NK-92 (cell line): Measurements from ENCODE around the gene CSMD2.

Experiments used
- DNase-seq: peaks from one replicate; lab custom pipeline; 2025; ENCODE audit not compliant: unreplicated experiment; lab: John Stamatoyannopoulos, UW

Gene CSMD2

DNA sequence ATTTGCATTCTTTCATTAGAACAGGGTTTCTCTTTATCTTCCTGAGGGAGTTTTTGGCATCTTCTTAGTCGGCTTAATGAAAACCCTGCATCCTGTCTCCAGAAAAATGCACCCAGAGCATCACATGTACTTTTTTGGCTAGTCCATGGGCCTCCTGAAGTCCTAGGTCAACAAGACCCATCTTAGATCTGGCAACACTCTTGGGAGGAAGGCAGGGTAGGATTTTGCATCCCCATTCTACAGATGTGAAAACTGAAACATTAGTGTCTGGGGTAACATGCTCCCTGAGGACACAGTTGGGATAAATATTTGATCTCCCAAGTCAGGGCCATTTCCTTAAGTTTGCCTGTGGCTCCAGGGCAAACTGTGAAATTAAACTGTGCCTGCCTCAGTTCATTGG is 341.2 kb downstream of the CSMD2 start:
- DNase-seq = no peak

DNA sequence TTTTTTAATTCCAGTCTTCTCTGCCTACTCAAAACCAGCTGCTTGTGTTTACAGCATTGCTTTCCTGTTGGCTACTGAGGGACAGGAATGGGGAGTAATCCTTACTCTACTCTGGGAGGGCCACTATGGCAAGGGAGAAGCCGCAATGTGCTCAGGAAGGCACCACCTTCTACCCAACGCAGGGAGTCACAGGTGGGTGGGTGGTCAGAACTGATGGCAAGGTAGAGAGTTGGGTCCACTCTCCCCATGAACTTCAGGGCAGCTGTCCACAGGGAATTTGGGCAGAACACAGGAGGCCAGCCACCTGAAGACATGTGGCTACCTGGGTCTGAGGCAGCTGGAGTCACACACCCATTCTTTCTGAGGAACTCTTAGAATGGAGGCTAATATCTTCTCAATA is 341.6 kb downstream of the CSMD2 start:
- no peak for DNase-seq

DNA sequence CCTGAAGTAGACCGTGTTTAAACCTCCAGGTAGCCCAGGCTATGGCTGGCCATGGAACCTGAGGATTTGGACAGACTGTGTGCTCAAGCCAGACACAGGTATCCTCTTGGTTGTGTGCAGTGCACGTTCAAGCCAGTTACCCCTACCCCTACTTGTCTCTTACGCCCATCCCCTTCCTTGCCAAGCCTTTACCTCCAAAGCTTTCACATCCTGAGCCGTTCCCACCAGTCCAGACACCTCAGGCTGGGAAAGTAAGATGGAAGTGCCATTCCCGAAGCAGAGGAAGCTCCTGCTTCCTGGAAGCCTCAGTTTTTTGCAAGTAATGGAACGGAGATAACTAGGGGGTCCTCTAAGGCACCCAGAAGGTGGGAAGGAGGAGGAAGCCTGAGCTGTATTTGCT is 342.6 kb downstream of the CSMD2 start:
- DNase-seq = no peak

DNA sequence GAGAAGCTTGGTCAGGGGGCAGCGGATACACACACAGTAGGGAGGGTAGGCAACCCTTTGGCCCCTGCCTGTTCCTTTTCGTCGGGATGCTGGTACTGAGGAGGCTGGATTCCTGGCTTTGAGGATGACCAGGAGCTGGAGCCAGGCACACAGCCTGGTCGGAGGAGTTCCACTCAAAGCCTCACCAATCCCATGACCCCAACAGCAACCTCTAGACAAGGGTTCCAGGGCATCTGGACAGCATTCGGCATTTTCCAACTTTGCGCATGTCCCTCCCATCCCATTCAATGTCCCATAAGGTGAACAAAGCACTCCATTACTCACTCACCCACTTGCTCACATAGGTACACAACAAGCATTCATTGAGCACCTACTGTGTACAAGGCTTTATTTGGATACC is 343.7 kb downstream of the CSMD2 start:
- DNase-seq = no peak

DNA sequence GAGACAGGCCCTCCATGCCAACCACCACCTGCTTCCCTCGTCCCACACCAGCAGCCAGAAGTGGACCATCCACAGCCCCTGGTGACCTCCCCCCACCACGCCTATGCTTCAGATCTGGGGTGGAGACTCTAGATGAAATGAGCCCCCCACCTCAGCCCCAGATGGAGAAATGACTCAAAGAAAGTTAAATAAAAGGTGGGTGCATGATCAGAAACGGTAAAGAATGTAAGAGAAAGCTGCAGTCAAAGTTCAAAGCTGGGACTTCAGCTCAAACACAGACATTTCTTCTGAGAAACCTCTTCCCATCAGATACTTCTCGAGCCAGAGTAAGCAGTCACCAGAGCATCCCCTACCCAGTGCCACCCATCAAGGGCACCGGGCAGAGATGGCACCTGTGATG is 344.2 kb downstream of the CSMD2 start:
- no peak for DNase-seq

DNA sequence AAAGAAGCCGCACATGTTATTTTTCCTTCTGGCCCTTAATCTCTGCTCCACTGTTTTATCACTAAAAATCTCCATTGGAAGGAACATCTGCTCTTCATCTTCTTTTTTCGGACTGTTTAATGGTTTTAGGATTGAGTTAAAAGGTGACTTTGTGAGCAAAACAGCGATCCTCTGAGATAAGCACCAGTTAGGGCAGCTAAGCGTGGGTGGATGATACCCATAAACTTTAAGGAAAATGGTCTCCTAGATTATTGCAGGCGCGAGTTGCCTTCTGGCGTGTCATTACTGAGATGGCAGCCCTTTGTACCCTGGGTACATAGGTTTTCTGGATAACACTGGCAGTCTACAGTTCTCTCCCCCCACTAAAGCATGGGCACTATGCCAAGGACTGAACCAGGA is 345.1 kb downstream of the CSMD2 start:
- no peak for DNase-seq

DNA sequence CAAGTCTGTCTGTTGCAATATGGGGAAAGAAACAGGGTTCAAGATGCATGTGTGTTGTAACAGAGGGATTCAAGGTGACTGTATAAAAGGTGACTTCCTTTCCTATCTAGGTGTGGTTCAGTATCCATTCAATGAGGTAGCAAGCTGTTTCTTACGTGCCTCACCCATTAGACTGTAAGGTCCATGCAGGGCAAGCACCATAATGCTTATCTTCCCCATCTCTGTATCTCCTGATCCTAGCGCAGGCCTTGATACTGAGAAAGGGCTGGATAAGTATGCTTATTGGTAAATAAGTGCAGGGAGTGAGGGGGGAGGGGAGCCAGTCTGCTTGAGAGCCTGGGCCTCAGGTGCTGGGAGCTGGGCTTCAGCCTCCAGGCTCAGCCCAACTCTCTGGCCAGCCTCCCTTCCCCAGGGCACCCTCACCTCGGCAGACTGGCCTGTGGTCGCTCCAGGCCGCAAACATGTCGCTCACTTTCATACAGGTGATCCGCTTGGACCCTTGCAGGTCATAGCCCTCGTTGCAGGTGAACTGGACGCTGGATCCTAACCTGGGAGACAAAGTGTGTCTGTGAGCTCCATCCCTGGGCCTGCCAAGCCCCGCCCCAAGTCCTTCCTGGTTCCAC is 345.6 kb downstream of the CSMD2 start:
- no peak for DNase-seq

DNA sequence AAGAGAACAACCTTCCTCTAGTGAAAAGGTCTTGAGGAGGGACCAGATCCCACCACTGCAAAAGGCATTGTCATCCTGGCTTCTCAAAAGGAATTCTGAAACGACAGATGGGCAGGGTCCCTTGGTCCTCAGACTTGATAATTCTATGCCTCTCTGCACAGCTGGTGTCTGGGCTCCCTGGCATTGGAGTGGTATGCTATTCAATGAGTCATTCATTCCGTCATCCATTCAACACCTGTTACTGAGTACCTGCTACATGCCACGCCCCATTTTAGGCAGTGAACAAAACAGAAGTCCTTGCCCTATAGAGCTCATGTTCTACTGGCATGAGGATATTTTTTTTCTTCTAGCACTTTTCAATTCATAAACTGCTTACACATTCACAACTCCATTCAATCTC is 347.0 kb downstream of the CSMD2 start:
- no peak for DNase-seq

DNA sequence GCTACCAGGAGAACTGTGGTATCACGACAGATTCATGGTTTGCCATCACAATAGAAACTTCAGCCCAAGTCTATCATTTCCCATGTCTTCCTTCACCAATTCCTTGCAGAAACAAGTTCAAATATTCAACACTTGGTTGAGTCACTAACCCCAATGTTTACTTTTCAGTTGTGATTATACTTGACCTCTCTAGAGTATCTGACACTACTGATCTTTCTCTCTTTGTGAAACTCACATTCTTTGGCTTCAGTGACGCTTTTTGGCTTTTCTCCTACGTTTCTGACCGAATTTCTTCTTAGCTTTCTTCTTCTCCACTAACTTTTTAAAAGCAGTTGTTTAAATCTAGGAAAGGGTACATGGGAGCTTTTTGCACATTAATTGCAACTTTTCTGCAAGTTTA is 350.0 kb downstream of the CSMD2 start:
- no peak for DNase-seq

DNA sequence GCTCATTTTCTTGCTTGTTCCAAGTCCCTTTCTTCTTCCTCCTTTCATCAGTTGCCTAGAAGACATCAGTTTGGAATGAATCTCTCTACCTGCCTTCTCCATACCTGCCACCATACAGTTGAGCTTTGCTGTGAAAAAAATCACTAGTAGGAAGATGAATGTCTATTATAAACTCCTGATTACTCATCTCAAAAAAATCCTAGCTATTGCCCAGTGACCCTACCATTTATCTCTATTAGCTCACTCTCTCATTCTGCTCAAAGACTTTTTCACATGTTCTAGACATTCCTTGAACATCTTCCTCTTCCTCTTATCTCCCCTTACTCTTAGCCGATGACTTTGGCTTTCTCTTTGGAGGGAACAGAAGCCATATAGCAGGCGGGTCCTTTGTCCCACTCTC is 350.9 kb downstream of the CSMD2 start:
- no peak for DNase-seq

DNA sequence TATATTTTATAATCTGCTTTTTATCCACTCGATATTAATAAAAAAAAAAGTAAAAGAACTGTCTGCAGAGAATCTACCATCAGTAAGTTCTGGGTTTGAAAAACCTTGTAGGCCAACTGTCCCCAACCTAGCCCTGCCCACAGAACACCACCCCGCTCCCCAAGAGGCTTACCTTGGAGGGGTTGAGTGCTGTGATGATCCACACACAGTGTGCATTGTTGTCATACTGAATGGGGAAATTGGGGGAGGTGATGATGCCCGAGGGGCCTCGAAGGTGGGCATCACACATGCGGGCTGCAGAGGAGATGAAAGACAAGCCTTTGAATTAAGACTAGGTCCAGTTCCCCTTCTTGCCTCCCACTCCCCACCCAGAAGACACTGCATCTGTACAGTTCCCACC is 354.5 kb downstream of the CSMD2 start:
- DNase-seq = no peak

DNA sequence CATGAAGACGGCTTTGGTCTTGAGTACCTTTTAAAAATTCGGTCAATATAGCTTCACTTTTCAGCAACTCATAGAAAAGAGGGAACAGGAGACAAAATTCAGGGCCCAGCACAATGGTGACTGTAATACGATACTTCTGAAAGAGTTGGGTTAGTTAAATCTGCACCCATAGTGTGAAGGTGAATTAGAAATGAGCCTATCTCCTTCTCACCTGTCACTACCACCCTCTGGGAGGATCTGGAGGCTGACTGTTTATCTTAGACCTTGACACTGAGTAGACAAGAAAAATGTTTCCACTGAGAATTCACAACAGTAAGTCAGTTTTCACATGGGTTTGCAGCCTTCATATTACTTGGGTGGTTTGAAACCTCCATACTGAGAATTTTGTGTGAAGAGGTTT is 359.0 kb downstream of the CSMD2 start:
- no peak for DNase-seq

DNA sequence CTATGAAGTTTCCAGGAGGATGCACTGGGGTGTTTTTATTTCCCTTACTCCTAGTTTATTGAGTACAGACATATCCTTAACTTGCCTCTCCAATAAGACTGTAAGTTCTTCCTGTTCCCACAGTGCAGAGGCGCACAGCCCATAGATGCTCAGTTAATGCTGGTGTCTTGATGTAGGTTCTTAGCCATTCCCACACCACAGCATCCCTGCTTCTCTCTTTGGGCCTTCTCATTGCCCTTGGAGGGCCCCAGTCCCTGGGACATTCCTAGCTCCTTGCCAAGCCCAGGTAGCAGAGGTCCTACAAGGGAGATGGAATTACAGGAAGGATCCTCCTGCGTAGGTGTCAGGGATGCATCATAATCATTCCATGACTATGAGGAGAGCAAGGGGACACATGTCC is 362.8 kb downstream of the CSMD2 start:
- no peak for DNase-seq

DNA sequence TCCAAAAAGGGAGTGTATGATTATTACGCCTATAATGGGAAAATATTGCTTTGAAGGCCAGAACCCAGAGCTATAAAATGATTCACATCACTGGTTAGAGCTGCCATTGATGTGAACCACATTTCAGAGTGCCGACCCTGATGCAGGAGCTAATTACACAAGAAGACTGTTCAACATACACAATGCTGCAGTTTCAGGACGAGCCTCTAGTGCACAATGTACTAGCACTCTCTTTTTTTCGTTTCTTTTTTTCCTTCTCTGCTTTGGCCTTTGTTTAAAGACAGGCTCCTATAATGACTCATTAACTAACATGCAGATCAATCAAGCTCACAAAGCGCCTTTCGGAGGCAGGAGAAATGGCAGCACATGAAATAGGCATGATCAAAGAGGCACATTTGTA is 367.2 kb downstream of the CSMD2 start:
- no peak for DNase-seq

DNA sequence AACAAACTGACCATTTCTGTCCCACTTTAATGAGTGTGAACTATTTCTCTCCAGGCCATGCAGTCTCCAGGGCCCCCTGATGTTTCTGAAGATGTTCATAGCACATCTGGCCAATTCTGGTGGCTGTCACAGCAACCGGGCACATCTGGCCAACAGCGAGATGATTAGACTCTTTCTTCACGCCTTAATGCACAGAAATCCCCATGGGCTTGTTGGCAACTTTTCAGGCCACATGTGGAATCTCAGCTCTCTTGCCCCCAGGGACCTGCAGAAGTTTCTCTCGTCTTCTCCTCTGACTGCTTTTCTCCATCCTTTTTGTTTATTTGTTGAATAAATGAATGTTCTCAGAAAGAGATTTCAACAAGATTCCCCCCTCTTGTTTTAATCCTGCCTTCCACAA is 372.4 kb downstream of the CSMD2 start:
- no peak for DNase-seq

DNA sequence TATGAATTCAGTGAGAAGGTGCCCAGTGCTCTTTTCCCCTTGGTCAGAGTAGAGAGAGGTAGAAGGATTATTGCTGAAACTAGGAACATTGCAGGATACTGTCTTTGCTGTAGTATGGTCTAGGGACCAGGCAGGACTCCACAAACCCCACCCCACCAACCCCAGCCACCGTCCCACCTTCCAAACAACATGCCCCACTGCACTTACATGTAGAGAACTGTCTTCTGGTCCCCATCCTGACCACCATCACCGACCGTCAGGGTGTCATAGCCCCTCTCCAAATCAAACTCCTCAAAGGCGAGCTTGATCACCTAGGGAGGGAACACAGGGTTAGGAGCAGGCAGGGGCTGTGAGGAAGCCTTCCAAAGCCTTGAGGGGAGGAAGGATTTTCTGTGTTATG is 372.8 kb downstream of the CSMD2 start:
- no peak for DNase-seq

DNA sequence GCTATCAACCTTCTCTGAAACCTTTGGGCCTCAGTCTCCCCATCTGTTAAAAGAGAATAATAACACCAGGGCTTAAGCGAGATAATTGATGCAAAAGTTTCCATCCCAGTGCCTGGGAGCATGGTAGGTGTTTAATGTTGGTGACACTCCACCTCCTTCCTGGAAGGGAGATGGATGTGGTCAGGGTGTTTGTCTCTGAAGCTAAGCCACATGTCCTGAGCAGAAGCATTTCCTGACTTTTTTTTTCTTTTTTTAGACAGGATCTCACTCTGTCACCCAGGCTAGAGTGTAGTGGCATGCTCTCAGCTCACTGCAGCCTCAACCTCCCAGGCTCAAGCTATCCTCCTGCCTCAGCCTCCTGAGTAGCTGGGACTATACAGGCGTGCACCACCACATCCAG is 373.8 kb downstream of the CSMD2 start:
- DNase-seq = no peak

DNA sequence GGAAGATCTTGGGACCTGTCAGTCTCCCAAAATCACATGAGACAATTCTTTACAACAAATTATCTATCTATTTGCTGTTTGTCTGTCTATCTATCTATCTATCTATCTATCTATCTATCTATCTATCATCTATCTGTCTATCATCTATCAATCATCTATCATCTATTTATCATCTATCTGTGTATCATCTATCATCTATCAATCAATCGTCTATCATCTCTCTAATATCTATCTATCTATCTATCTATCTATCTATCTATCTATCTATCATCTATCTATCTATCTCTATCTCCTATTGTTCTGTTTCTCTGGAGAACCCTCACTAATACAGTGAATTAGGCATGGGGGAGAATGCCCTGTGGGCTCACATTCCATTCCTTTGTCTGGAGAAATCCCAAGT is 374.5 kb downstream of the CSMD2 start:
- DNase-seq = no peak

DNA sequence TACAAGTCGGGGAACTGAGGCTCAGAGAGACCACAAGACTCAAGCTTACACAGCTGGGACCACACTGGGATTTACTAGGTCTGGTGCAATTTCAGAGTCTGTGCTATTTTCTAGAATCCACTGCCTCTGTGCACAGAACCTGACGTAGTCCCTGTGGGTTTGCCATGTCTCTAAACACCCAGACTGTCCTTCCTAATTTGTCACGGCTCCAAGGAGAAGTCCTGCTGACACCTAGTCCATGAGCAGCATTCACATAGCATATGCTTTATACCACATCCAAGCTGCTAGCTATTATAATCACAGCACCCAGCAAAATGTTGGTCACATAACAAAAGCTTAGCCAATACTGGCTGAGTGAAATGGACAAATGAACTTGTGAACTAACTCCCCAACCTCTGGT is 380.2 kb downstream of the CSMD2 start:
- no peak for DNase-seq

DNA sequence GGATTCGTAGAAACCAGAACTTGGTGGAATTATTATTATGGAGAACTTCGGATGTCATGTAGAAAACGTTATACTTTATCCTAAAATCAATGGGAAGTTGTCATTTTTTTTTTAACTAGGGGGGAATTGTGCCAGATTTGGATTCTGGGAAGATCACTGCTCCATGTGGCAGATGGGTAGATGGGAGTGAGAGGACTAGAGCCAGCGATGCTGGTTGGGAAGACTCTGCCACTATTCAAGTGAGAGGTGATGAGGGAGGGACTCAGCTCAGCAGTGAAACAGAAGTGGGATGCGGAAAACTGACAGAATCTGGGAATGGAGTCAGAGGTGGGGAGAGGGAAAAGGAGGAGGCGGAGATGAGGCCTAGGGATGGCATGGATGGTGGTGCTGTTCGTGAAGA is 382.3 kb downstream of the CSMD2 start:
- no peak for DNase-seq

DNA sequence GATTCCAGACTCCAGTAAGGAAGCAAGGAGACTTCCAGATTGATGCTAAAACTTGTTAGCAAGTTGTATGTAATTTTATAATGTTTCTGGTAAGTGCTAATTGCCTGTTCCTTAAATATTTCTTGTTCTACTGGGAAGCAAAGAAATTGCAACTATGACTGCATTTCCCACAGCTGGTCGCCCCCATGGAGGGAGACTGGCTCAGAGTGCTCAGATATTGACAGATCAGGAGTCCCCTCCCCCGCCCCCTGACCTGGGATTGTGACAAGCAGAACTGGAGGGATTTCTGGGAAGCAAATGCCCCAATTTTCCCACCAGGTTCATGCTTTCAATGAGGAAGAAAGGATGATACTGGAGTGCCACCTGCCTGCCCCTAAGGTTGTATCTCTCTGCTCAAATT is 383.4 kb downstream of the CSMD2 start:
- DNase-seq = no peak

DNA sequence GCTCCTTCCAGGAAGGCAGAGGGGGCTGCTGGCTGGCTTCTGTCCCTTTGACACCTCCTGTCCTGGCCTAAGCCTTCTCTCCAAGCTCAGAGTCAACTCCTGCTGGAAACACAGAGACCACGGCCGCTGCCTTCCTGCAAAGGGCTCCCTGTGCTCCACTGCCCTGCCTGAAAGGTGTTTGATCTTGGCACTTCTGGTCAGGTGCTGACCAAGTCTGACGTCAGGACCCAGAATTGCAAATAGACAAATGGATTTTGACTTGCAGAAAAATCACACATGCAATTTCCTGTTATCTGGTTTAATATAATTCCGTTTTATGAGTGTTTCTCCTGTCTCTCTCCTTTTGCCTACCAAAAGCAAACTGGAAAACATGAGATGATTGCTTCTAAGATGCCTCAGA is 387.7 kb downstream of the CSMD2 start:
- no peak for DNase-seq

DNA sequence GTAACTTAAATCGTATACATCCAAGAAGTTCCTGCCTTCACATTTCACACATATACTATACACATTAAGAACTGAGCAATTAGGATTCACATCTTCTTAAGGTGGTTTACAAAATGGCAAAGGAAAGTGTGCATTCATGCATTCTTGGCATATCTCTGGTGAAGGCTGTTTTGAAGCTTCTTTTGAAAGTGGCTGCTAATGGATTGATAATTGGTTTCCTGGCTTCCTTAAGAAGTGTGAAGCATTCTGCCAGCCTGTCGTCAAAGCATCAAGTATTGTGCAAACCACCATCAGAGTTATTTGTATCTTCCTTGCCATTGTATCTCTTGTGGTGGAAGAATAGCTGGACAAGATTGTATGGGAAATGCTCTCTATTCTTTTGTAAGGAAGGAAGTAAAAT is 396.2 kb downstream of the CSMD2 start:
- no peak for DNase-seq

DNA sequence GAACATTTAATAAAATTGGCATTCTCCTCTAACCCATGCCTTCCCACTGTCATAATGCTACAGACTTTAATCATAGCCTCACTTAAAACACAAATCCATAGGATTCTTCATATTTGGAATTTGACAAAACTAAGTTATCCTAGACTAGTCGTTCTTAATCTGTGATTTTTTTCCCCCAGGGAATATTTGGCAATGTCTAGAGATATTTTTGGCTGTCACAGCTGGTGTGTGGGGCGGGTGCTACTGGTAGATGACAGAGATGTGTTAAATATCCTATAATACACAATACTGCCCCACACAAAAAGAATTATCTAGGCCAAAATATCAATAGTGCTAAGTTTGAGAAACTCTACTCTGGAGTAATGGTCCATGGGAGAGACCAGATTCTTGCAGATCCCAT is 396.9 kb downstream of the CSMD2 start:
- no peak for DNase-seq
